HG02610 (cell line): Measurements from ENCODE around the gene FGGY.

Experiments
- ATAC-seq: cut with Tn5 transposase; IDR thresholded peaks from one replicate; pipeline ENCODE4 v1.9.1; 2021; ENCODE audit warnings: mild to moderate bottlenecking, moderate library complexity; ENCODE audit not compliant: unreplicated experiment

FGGY gene

DNA sequence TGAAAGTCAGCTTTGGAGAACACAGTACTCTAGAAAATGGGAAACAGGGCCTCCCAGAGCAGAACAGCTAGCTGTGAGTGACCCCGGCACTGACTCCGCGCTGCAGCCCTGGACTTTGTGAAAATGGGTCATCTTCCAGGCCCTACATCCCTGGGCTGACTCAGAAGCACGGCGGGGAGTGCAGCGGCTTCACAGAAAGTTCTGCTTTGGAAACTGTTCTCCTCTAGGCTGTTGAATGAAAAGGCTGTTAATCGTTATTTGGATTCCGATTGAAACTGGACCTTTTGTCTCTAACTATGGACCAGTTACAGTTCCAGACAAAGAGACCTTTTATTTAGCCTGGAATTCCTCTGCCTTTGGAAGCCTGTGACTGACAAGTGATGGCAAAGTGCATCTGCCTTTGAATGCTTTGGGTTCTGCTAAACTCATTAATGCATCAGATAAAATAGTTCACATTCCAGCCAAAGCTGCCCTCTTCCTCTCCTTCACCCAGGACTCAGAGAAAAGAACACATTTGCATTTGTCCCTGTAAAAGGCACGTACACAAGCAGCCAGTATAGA lies 372.9 kb downstream of the FGGY start:
- ATAC-seq: no peak

DNA sequence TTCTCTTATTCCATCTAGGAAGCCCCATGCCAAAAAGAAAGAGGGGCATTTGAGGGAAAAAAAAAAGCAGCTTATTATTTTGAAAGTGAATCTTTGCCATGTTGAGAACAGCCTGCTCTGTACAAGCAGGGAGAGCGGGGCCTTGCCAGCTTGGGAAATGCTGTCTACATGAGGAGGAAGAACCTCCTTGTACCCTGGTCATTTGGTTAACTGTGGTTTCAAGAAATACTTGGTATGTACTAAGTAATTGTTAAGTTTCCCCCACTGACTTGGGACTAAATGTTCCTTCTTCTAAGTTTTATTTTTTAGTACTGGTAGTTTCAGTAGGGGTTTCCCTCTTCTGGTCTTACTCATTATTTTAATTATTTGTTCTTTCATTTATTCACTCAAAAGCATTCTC lies 373.8 kb downstream of the FGGY start:
- ATAC-seq: no peak

DNA sequence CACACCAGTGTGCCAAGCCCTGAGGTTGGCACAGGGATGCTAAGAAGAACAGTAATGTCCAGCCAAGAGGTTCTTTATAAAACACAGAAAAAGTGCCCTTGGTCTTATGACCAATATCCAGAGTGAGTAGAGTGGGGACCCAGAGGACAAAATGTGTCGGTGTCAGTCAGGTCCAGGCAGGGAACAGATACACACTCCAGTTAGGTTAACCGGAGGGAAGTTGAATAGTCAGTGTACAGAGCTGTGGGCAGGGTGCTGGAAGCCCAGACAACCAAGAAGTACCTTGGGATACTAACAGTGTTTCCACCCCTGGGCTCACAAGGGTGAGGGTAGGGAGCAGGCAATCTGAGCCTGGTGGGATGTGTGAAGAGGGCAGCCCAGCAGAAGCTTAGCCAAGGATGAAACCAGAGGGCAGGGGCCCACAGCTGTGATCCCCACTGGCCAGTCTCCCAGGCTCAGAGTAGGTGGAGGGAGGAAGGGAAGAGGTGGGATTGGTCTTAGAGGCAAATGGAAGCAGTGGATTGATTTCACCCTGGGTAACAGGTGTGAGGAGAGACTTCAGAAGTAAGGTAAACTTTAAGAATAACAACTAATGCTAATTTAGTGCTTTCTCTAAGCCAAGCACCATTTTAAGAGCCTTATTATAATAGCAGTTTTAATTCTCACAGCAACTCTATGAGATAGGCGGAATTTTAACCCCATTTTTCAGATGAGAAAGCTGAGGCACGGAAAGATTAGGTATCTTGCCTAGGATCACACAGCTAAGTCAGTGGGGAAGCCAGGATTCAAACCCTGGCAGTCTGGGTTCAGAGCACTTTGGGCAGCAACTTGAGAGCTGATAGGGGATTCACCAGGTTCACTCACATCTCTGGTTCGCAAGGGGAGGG lies 374.4 kb downstream of the FGGY start:
- no peak for ATAC-seq

DNA sequence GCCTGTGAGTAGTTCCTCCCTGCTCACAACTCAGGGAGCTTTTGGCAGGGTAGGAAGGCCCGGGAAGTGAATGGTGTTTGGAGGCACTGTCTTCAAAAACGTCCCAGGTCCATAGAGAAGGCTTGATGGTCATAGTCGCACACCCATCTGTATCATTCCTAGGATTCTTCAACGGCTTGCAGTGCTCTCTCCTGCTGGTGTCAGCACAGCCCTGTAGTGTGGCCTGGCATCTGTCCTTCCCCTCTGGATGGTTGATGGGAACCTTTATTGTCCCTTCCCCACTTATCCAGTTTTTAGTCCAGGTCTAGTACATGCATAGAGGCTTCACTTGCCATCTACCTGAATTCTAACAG lies 375.0 kb downstream of the FGGY start:
- no peak for ATAC-seq

DNA sequence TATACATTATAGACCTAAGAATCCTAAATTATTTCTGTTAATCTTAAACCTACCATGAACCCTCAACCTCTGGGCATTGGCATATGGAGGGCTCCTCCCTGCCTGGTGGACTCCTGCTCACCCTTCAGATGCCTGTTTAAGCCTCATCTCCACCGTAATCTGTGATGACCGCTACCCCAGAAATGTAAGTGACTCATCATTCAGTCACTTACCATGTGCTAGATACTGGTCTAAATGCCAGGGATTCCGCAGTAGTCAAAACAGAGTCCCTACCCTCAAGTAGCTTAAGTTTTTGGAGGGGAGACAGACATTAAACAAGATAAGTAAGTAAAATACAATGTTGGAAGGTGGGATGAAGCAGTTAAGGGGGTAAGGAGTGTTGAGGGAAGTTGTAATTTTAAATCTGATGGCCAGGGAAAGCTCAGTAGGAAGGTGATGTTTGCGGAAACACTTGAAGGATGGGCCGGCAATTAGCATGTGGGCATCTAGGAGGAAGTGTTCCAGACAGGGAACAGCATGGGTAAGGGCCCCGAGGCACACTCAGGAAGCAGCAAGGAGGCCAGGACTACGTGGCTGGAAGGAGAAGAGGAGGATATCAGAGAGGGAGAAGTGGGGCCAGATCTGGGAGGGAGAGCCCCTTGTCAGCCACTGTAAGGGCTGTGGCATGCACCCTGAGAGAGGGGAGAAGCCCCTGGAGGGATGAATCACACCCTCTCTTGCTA lies 376.1 kb downstream of the FGGY start:
- no peak for ATAC-seq

DNA sequence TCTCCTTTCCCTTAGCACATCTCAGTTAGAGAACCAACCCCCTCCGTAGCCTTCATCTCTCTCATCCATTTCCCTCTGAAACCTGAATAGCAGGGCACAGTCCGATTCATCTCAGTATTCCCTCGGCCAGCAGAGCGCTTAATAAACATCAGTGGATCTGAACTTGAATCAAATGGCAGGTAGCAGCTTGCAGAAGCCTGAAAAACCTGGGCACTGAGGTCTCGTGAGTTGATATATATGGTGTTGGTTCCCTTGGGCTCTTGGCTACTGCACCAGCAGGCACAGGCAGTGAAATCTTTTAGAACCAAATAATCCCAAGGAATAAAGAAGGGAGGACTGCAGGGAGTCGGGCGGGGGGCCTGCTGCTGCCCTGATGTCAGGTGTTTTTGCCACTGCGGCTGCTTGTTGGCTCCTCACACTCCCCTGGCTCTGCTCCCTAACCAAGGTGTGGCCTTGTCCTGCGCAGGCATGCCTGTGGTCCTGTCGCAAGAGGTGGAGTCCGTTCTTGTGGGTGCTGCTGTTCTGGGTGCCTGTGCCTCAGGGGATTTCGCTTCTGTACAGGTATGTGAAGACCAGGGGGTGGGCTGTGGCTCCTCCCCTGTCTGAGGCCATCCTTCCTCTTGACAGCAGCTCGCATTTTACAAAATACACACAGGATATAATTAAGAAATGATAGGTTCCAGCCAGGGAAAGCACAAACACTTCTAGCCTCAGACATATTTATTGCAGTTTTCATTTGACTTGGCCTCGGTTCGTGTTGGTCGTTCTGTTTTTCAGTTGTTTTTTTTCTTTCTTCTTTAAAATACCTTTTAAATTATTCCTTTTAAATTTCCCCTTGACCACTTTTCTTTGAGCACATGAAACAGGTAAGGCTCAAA lies 376.9 kb downstream of the FGGY start:
- ATAC-seq: no peak

DNA sequence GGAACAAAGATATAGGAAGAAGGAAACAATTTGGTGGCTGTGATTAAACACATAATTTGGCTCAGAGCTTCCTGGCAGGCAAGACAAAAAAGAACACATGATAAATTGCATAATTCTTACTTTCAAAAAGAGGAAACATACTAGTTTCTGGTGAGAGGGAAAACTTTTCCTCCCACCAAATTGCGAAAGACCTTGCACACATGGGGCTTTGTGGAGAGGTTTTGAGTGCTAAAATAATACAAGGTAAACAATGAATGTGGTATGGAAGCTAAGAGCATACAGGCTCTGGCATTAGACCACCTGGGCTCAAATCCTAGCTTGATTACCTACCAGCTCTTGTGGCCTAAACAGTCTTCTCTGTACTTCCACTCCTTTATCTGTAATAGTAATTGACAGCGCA lies 377.7 kb downstream of the FGGY start:
- no peak for ATAC-seq

DNA sequence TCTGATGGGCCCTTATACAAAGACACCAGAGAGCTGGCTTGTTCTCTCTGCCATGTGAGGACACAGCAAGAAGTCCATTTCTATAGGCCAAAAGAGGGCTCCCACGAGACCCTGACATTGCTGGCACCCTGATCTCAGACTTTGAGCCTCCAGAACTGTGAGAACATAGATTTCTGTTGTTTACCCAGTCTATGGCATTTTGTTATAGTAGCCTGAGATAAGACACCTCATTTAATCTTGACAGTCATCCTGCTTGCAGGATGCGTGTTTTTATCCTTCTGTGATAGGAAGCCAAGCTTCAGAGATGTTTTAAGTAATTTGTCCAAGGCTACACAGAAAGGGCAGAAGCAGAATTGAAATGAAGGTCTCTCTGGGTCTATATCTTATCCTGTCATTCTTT lies 379.0 kb downstream of the FGGY start:
- ATAC-seq: no peak

DNA sequence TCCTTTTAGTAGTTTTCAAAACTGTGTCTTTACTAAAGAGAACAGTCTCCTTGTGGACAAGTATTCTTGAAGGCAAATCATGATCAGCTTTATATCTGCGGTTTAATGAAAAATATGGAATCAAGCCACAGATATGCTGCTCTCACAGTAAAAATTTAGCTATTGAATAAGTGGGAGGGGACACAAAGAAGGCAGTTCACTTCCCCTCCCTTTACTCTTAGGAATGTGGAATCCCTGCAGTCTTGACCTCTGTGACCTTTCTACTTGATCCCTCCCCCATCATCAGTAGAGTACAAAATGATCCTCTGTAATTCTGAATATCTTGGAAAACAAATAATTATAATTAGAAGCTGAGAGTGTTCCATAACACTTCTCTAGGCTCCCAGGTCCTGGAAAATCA lies 381.1 kb downstream of the FGGY start:
- ATAC-seq: no peak

DNA sequence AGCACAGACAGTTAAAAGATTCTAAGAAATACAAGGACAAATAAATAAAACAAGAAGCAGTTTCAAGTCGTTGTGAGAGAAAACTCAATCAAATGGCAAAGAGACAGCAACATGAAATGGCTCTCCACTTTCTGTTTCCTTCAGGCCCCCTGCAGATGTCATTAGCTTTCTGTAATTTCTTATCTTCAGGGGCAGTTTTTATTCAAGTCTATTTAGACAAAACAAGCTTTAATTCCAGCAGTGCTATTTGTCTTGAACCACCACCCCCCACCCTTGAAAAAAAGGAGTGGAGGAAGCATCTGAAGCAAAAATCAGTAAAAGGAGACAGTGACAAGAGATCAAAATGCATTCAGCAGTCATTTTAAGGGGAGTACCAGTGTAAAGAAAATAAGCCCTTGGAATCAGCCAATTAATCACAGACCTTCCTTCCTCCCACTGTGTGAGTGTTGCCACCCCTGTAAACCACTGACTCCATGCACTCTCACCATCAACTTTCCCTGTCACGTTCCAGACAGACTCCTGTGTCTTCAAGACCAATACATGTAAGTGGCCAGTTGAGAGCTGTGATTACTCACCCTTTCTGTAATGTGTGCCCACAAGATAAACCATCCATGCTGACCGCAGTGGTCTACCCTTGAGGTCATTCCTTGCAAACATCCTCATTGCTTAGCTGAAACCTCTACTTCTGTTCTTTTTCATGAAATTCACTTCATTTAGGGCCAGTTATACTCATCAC lies 381.8 kb downstream of the FGGY start:
- ATAC-seq: no peak

DNA sequence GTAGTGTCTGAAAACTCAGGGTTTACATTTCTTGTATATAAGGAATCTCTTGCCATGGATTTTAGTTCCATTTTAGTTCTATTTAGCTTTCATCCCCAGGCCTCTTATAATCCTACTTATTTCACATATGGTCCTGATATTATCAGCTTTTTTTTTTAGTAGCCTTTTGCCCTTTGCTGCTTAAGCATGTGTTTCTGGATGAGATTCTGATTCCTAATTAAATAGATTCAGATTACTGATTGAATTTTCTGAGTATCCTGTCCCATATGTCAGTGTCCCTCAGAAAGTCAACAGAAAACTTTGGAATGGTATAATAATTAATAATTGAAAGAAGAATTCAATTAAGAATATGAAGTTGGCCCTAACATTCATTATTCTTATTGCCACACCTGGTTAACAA lies 383.1 kb downstream of the FGGY start:
- ATAC-seq: no peak

DNA sequence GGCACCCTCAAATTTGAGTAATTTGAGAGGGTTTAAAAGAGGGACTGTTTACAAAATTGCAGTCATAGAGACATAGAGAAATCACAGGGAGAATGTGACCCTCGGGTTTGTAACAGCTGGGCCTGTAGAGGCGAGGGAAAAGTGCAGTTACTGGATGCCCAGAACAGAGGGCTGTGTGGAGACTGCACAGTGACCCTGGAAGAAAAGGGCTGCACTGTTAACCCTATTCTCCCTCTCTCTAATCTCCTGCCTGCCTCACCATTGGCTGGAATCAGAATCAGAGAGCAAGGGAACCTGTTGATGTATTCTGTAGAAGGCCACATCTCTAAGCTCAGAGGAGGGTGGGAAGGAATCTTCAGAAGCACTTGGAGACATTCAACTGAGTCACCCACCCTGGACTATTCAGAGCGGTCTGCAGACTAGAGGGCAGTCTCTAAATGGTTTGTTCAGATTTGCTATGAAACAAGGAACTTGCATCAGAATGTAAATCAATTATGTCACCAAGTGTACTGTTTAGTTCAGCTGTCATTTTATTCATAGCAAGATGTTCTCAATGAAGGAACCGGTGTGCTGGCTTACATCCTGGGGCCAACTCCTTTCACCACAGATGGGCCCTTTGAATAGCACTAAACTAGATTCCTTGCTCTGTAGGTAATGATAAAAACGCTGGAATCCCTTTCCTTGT lies 385.6 kb downstream of the FGGY start:
- ATAC-seq: no peak

DNA sequence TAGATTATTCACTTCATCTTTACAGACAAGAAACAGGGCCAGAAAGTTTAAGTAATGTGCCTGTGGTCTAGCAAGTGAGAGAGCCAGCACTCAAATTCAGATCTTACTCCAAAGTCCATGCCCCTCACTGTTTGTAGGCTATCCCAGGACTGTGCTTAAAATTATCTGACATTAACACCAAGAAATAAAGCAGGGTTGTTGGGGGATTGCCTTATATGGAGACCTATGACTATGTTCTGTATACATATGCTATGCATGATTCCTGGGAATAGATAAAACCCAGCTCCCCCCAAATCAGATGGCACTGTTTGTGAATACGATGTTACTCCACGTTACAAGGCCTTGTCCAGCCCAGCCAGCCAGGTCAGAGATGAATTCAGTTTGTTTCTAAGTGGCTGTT lies 386.3 kb downstream of the FGGY start:
- no peak for ATAC-seq

DNA sequence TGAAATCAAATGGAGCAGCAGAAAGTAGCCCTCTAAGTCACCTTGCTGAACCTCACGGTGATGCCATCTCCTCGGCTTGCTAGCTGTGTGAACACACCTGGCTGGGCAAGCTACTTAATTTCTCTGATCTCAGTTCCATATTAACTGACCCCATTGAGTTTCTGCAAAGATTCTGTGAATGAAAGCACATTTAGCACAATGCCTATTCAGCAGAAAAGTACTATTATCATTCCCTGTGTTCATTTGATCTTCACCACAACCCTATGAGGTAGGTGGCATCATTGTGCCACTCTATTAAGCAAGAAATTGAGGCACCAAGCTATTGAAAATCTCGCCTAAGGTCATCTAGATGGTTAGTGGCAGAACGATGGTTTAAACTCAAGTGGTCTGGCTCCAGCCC lies 387.8 kb downstream of the FGGY start:
- ATAC-seq: no peak

DNA sequence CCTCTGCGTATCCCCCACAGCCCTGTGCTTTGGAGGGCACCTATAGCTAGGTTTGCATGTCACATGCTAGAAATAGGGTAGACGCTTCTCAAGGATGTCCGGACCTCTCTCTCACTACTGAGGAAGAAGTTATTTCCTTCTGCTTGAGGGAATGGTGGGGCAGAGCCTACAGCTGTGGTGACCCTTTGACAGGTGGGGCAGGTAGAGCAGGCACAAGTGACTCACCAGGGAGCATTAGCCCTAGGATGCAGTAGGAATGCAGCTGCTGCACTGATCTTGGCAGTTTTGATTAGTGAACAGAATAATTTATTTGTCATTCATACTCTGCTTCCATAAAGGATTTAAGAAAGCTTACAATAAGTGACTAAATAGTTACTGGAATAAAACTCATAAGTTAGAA lies 388.2 kb downstream of the FGGY start:
- ATAC-seq: no peak

DNA sequence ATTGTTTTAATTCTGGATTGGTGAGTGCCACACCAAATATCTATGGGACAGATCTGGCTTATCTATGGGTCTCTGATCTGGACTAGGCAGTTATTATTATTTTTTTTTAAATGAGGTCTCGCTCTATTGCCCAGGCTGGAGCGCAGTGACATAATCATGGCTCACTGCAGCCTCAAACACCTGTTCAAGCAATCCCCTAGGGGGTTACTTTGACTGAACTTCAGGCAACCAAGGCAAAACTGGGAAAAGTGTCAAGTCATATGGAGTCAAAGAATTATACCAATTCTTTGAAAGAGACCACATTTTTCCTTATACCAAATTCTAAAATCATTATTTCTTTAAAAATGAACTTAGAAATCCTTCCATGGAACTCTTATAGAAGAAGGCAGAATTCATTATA lies 388.8 kb downstream of the FGGY start:
- no peak for ATAC-seq

DNA sequence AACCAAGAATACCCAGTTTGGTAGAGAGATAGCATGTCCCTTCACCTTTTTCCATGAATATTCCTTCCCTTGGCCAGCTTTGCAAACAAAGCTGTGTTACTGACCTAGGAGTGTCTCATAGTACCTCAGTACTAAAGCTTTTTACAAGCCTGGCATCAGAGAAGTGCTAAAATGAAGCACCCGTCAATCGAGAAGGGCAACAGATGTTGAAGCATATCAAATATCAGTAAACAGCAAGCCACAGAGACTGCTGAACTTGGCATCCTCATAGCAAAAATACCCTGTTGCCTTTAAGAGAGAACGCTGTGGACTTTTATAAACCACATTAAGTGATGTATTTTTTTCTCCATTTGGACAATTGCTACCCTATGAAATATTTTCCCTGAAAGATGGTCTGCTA lies 389.3 kb downstream of the FGGY start:
- no peak for ATAC-seq

DNA sequence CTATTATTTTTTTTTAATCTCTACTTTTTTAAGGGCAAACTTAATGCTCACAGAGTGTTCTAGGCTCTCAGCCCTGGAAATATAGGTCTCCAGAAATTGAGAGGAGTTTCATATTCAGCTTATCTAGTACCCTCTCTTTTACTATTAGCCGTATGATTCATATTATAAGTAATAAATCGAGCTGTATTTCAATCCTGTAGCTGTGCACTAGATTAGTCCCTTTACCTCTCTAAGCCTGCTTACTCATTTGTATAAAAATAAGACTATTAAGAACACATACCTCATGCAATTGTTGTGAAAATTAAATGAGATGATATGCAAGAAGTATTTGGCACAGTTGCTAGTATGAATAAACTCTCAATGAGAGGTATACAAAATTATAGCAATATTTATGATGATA lies 389.7 kb downstream of the FGGY start:
- no peak for ATAC-seq

DNA sequence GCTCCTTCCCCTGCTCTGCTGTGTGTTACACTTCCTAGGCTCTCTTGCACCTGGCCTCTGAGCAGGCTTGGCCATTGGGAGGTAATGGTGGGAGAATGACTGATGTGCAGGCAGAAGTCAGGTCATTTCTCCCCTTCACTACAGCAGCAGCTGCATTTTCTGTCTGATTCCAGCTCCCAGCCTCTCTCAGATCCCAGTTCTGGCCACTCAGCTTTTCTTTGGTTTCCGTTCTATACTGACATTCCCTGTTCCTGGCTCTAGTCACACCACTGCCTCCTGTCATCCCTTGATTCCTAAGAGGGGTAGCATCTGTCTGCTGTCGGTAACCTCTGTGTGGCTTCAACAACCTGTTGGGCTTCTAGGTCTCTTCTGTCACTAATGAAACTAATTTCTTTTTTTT lies 390.2 kb downstream of the FGGY start:
- ATAC-seq: no peak

DNA sequence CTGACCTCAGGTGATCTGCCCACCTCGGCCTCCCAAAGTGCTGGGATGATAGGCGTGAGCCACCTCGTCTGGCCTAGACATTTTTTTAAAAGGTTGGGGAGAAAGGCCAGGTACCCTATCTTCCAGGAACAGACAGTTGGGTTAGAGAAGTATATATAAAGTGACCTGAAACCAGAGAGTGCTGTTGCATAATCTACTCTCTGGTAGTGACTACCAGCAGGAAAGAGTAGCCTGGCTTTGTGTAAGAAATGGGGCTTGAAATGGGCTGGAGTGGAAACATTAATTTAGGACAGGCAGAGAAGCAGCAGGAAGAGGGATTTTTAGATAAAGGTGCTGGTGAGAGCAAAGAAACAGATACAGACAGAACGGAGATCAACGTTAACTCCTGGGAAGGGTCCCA lies 392.1 kb downstream of the FGGY start:
- no peak for ATAC-seq
